Measurements from ENCODE around the gene OBP2A.

GRCh38 chr9:135583688-135584011 is 37.7 kb downstream of the OBP2A start:
- no peak for TF ChIP-seq POLR2A (IDR thresholded peaks at IDR 0.05)
- TF ChIP-seq CTCF (IDR thresholded peaks at IDR 0.05): no peak
